ENCODE data around the gene ZSCAN20. TPM values are rescaled to one million over a fixed set of nuclear protein-coding genes. Genes with fewer than 3 reads are reported as not detected.

Gene ZSCAN20
- total and polyA plus RNA-seq, 12 donors = 0.84 to 12.7 (median 4.1) TPM

- no peak for DNase-seq
- Histone ChIP-seq H3K27ac (no peak overlapping the region), H3K36me3 (replicated peaks in 1 of 2) (peaks cover 0 to 34% of the 10 kb centered on the region in 2 donors), H3K27me3 (no peaks in the 10 kb centered on the region), H3K4me3 (no peak overlapping the region), H3K4me1 (replicated peaks in 1 of 2) (no peaks in the 10 kb centered on the region), H3K9me3 (replicated peaks in 1 of 3) (peaks cover 0 to 10% (median 0%) of the 10 kb centered on the region in 3 donors)
- intact Hi-C loops (cut with DNase I) = no loop called here
- WGBS, 4 donors = 88 to 100% (median 99%) methylated on average over 2 of the region's 2 CpGs
- TF ChIP-seq POLR2A (IDR thresholded peaks at IDR 0.05) = no peak
- TF ChIP-seq, protein P1, sequence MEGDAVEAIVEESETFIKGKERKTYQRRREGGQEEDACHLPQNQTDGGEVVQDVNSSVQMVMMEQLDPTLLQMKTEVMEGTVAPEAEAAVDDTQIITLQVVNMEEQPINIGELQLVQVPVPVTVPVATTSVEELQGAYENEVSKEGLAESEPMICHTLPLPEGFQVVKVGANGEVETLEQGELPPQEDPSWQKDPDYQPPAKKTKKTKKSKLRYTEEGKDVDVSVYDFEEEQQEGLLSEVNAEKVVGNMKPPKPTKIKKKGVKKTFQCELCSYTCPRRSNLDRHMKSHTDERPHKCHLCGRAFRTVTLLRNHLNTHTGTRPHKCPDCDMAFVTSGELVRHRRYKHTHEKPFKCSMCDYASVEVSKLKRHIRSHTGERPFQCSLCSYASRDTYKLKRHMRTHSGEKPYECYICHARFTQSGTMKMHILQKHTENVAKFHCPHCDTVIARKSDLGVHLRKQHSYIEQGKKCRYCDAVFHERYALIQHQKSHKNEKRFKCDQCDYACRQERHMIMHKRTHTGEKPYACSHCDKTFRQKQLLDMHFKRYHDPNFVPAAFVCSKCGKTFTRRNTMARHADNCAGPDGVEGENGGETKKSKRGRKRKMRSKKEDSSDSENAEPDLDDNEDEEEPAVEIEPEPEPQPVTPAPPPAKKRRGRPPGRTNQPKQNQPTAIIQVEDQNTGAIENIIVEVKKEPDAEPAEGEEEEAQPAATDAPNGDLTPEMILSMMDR (IDR thresholded peaks at IDR 0.05) = no peak
Measured at GRCh38 chr1:33488624-33489023, 16.2 kb downstream of the ZSCAN20 start.

DNA sequence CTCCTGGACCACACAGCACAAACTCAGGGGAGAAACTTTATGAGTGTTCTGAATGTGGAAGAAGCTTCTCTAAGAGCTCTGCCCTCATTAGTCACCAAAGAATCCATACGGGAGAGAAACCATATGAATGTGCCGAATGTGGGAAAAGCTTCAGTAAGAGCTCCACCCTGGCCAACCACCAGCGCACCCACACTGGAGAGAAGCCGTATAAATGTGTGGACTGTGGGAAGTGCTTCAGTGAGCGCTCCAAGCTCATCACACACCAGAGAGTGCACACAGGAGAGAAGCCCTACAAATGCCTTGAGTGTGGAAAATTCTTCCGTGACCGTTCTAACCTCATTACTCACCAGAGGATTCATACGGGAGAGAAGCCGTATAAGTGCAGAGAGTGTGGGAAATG, 22.5 kb downstream of the ZSCAN20 start:
- Histone ChIP-seq H3K27me3 (no peaks in the 10 kb centered on the region), H3K36me3 (replicated peaks in 1 of 2) (peaks cover 0 to 20% of the 10 kb centered on the region in 2 donors), H3K4me3 (no peak overlapping the region), H3K9me3 (replicated peaks in 1 of 3) (peaks cover 0 to 26% (median 0%) of the 10 kb centered on the region in 3 donors), H3K27ac (no peak overlapping the region), H3K4me1 (replicated peaks in 1 of 2) (no peaks in the 10 kb centered on the region)
- DNase-seq = no peak
- intact Hi-C loops (cut with DNase I) = no loop called here
- TF ChIP-seq POLR2A (IDR thresholded peaks at IDR 0.05) = no peak
- TF ChIP-seq, protein P1 (IDR thresholded peaks at IDR 0.05) = no peak
- WGBS, 4 donors = 92 to 97% (median 96%) methylated on average over 9 of the region's 9 CpGs

DNA sequence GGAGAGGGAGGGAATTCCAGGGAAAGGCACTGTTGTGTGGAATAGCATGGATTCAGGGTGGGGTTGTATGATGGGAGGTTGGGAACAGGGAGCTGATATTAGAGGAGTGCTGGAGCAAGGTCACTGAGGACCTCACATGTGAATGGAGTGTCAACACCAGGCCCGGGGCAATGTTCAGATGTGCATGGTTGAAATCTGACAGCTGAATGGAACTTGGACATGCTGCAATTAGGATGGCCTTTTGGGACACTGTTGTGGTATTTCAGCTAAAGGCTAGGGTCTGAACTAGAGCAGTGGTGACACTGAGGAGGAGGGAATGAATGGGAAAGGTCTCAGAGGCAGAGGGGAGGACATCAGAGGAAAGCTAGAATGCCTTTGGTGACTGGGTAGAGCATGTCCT, 25.0 kb downstream of the ZSCAN20 start:
- 93 to 100% (median 98%) methylated on average over 1 of the region's 1 CpG for WGBS, 4 donors
- Histone ChIP-seq H3K36me3 (replicated peaks in 1 of 2) (no peaks in the 10 kb centered on the region), H3K9me3 (replicated peaks in 1 of 3) (peaks cover 0 to 26% (median 0%) of the 10 kb centered on the region in 3 donors), H3K4me3 (no peak overlapping the region), H3K27me3 (no peaks in the 10 kb centered on the region), H3K27ac (no peak overlapping the region), H3K4me1 (replicated peaks in 1 of 2) (no peaks in the 10 kb centered on the region)
- TF ChIP-seq POLR2A (IDR thresholded peaks at IDR 0.05) = no peak
- TF ChIP-seq, protein P1 (IDR thresholded peaks at IDR 0.05) = no peak
- intact Hi-C loops (cut with DNase I) = no loop called here
- no peak for DNase-seq

GRCh38 chr1:33500547-33500946, 28.1 kb downstream of the ZSCAN20 start:
- TF ChIP-seq POLR2A (IDR thresholded peaks at IDR 0.05) = no peak
- TF ChIP-seq, protein P1 (IDR thresholded peaks at IDR 0.05) = no peak
- Histone ChIP-seq H3K36me3 (replicated peaks in 1 of 2) (no peaks in the 10 kb centered on the region), H3K4me1 (replicated peaks in 1 of 2) (no peaks in the 10 kb centered on the region), H3K9me3 (replicated peaks in 1 of 3) (peaks cover 0 to 7% (median 0%) of the 10 kb centered on the region in 3 donors), H3K27ac (no peak overlapping the region), H3K4me3 (no peak overlapping the region), H3K27me3 (no peaks in the 10 kb centered on the region)
- WGBS, 4 donors = 68 to 80% (median 76%) methylated on average over 4 of the region's 4 CpGs
- no peak for DNase-seq
- intact Hi-C loops (cut with DNase I) = no loop called here
